GM12872 (cell line): ENCODE results near the gene CD226.

Experiments
- TF ChIP-seq, protein P1 (sequence below): IDR thresholded peaks from 3 replicates; pipeline ENCODE4 v1.5.1; 2011; ENCODE audit warnings: low read depth, mild to moderate bottlenecking, low read length, moderate library complexity; ENCODE audit not compliant: insufficient read depth

Gene CD226

DNA sequence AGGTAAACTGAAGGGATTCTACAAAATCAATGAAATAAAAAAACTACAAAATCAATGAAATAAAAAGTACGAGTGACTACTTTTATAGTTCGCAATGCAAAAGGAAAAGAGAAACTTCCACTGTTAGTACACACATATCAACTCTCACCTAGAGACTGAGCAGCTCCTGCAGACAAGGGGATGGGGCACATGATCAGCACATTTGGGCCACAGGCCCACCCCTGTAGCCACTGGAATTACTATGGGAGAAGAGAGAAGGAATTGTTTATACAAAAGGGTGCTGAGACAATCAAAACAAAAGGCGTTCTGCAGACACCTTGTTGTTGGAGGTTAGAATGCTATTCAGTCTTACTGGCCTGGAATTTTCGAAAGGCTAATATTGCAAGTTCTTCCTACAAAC, 34.7 kb upstream of the CD226 start:
- TF ChIP-seq, protein P1, sequence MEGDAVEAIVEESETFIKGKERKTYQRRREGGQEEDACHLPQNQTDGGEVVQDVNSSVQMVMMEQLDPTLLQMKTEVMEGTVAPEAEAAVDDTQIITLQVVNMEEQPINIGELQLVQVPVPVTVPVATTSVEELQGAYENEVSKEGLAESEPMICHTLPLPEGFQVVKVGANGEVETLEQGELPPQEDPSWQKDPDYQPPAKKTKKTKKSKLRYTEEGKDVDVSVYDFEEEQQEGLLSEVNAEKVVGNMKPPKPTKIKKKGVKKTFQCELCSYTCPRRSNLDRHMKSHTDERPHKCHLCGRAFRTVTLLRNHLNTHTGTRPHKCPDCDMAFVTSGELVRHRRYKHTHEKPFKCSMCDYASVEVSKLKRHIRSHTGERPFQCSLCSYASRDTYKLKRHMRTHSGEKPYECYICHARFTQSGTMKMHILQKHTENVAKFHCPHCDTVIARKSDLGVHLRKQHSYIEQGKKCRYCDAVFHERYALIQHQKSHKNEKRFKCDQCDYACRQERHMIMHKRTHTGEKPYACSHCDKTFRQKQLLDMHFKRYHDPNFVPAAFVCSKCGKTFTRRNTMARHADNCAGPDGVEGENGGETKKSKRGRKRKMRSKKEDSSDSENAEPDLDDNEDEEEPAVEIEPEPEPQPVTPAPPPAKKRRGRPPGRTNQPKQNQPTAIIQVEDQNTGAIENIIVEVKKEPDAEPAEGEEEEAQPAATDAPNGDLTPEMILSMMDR: no peak

DNA sequence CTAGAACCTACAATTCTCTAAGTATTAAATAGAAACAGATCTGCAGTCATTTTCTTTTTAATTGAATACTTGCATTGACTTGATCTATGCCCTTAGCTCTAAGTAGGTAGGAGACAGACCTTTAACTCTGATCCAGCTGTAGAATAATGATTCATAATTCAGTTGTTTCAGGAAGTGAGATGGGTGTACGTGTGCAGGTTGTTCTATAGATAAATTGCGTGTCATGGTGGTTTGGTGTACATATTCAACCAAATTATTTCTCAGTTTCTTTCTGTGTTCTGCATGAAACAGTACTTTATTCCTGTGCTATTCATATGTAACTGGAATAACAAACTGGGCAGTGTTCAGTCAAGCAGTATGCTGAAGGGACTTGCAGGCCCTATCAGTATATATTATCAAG, 34.3 kb upstream of the CD226 start:
- TF ChIP-seq, protein P1: no peak

DNA sequence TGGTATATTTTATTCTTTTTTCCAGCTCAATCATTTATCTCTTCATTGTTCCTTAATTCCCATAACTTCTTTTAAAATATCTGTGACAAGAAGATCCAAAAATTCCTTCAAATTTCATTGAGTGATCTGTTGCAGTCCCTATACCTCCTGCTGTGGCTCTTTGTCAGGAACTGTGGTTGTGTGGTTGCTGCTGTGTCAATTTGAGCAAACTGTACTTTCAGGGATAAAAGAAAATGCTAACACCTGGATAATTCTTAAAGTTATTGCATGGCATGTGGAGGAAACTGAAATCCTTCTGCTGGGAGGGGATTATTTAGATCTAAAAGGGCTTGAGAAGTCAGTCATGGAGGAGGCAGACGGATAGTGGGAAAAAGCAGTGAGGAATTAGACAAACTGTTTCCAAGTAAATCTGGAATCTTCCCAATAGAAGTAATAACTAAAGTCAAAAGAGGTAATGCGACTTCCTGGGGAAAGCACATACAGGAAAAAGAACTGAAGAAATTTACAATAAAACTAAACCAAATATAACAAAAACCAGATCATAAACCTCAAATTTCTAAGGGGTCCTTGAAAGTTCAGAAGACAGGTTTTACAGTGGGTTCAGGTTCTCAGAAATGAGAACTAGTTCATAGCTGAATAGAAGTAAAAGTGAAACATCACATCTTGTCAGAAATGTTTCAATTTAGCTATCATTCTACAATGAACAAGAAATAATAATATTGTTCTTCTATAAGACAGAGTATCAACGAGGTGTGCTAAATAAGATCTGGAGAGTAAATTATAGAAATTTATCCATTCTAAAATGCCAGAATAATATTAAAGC, 33.5 kb upstream of the CD226 start:
- TF ChIP-seq, protein P1: no peak

DNA sequence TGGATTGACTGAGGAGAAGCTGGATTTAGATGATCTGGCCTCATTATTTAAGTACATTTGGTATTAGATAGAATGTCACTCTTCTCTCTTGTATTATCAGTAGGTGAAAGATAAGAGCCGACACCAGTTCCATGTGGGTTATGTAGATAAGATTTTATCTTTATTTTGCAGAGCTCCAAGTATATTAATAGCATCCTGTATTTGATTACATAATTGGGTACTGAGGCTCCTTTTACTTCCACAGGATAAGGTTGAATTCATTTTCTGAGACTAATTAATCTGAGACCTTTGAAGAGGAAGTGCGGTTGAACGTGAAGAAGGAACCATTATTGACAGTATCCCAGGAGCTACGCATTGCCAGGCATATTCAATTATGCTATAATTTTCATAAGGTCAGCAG, 32.8 kb upstream of the CD226 start:
- TF ChIP-seq, protein P1: no peak

DNA sequence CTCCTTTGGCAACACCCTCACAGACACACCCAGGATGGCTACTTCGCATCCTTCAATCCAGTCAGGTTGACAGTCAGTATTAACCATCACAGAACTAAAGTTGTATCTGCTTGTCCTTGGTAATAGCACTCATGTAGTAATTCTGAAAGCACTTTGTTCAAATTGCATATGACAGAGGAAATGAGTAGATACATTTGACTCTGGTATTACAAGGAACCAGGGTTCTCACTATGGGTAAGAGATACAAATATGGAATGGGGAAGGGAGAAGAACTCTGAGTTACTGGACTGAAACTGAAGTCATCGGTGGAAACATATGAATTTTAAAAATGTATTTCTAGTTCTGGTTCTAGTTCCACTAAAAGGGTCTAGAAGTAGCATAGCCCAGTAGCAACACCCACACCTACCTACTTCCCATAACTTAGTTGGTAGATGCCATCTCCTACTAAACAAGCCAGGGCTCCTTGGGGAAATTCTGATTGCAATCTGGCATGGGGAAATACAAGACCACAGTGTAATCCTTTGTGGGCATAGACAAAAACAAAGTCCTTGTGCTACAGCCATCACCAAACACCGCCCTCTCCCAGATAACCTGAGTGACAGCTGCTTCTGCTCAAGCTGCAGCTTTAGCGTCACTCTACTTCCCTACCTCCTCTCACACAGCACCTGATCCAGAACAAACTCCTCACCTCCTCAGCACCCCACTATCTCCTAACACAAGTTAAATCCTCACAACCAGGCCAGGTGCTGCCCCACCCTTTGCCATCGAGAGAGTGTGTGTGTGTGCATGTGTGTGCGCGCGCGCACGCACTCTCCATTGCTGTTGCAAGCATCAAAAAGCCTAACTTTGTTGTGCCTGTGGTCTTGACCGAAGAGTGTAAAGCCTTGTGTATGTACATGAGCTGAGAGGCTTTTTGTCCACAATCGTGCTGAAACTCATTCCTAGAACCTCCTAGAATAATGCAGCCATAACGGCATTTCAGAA, 31.4 kb upstream of the CD226 start:
- TF ChIP-seq, protein P1: no peak

DNA sequence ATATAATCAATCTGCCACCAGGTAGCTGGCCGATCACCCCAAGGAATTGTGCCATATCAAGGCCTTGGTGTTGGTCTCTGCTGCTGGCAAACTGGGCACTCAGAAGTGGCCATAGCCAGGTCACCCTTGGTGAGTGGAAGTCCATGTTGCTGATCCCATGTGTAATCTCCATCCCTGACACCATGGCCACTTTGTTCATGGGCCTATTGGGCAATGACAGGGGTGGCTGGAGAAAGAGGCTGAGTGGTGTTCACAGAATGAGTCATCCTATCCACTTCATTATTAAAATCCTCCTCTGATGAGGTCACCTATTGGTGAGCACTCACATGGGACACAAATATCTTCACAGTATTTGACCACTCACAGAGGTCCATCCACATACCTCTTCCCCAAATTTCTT, 26.7 kb upstream of the CD226 start:
- TF ChIP-seq, protein P1: no peak

DNA sequence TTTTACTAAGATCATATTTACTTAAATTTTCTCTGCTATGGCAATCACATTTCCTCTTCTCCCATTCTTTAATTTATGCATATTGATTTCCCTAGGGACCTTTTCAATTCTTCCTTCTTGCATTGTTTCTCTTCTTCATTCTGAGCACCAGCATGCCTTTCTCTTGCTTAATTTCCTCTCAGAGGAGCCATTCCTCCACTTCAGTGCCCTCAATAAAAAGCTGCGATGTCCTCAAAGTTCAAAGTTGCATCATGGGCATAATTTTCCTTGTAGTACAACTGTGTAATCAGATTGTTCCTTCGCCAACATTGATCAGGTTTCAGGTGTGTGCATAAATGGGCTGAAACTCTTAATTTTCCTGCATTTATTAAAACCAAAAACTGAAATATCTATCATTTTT, 21.8 kb upstream of the CD226 start:
- TF ChIP-seq, protein P1: no peak
